GM19025 (cell line): ENCODE results near the gene SLAMF6.
A peak's percentile ranks its signal among the peaks of the same experiment; 100 is the strongest.
"Not testable (repeated sequence)": the region's sequence is repeated elsewhere in the genome, so short reads cannot be mapped to it uniquely, and the experiment has no call there.

ENCODE experiments used
- ATAC-seq: cut with Tn5 transposase; IDR thresholded peaks from one replicate; pipeline ENCODE4 v1.9.1; 2021; ENCODE audit warnings: mild to moderate bottlenecking, low read depth, moderate library complexity; ENCODE audit not compliant: unreplicated experiment

Gene SLAMF6

DNA sequence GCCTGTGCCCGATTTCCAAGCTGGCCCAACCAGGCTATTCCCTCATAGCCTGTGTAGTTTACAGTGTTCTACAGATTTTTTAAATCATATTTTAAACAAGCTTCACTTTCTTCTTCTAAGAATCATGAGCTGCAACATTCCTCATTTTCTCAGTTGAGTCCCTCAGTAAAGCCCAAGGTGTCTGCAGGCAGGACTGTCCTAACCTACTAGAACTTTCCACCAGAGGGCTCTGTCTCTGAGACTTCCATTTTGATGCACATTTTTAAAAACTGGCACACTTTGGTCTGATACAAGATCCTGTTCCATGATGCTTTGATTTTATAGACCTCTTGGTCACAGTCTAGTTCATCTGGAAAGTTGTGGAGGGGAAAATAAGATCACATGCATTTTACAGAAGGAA is 21.6 kb upstream of the SLAMF6 start:
- no peak for ATAC-seq

DNA sequence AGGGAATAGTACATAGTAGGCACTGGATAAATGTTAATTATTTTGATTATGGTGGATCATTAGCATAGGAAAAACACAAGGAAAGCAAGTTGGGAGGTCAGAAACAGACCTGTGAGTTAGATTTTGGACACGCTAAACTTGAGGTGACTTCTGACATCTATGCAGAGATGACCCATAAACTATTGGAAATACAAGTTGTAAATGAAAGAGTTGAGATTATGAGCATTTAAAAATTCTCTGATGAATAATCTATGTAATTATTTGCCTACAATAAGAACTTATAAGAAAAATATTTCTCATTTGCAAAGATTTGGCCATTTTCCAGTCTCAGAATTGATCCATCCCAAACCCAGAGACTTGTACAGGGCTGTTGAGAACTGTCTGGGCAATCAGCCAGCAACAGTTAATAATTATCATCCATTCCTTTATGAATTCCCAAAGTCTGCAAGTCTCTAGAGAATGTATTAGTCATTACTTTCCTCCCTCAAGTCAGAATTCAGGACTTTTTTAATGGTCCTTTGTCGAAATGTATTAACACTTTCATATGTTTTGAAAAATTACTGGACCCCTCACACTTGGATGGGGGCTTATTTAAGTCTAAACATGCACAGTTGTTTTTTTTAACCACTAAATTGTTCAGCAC is 19.4 kb upstream of the SLAMF6 start:
- no peak for ATAC-seq

DNA sequence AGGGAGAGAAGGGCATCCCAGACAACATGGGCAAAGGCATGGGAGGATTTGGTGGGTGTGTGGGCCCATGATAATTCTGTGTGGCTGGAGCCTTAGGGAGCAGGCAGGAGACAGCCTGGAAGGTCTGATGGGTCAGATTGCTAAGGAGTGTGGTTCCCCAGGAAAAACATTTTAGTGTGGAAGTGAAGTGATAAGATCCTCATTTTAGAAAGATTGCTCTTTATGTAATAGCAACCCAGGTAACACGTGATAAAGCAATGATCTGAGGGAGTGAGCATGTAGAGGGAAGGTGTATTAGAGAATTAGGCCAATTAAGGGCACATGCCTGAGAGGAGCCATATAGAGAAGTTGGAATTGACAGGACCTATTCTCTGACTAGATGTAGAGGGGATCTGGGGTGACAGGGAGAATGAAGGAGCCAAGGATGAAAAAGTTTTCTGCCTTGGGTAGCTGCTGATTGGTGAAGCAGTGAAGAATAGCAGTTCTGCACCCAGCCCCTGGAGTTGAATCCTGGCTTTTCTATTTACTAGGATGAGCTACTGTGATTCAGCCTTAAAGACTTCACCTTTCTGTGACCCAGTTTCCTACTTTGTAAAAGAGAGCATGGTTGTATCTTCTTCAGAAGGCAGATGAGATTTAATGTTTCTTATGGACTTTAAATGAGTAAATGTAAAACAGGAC is 18.7 kb upstream of the SLAMF6 start:
- ATAC-seq = no peak

GRCh38 chr1:160540859-160541233 is 17.8 kb upstream of the SLAMF6 start:
- ATAC-seq = no peak

GRCh38 chr1:160539990-160540858 is 17.2 kb upstream of the SLAMF6 start:
- peak; percentile 92 for ATAC-seq

GRCh38 chr1:160539684-160539989 is 16.6 kb upstream of the SLAMF6 start:
- ATAC-seq = no peak

DNA sequence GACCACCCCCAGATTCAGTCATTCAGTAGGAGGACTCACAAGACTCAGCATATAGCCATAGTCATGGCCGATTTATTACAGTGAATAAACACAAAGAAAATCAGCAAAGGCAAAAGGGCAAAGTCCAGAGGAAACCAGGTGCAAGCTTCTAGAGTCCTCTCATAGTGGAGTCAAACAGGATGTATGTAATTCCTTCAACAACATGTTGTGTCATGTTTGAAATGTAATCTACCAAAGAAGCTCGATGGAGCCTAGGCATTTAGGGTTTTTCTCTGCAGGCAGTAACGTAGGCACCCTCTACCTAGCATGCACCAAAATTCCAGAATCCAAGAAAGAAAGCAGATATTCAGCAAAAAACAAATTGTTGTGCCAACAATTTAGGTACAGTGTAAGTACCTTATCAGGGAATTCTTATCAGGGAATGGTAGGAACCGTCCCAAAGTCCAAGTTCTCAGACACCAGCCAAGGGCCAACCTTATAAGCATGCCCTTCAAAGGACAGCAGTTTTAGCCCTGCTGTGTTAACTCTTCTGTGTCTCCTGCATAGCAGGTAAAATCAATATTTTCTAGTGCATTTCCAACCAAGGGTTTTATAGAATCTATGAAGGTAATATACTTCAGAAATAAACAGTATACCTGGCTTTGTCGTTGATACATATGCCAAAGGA is 16.1 kb upstream of the SLAMF6 start:
- no peak for ATAC-seq

GRCh38 chr1:160537714-160538665 is 14.9 kb upstream of the SLAMF6 start:
- ATAC-seq = no peak

DNA sequence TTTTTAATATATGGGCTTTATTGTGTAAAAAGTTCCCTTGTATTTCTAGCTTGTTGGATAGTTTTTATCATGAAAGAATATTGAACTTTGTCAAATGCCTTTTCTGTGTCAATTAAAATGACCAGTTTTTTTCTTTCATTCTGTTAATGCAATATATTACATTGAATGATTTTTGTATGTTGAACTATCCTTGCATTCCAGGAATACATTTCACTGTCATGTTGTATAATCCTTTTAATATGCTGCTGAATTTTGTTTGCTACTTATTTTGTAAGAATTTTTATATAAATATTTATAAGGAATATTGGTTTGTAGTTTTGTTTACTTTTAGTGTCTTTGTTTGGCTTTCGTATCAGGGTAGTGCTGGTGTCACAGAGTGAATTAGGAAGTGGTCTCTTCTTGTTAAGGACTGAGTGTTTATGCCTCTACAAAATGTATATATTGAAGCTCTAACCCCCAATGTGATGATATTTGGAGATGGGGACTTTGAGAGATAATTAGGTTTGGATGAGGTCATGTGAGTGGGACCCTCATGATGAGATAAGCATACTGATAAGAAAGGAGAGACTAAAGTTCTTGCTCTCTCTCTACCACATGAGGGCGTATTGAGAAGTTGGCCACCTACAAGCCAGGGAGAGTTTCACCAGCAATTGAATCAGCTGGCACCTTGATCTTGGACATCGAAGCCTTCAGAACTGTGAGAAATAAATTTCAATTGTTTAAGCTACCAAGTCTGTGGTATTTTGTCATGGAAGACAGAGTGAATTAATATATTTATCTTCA is 12.0 kb upstream of the SLAMF6 start:
- ATAC-seq = no peak

- ATAC-seq = not testable (repeated sequence)
Observed at GRCh38 chr1:160532557-160532813, 9.4 kb upstream of the SLAMF6 start.

GRCh38 chr1:160531809-160532556 is 8.9 kb upstream of the SLAMF6 start:
- ATAC-seq = not testable (repeated sequence)

DNA sequence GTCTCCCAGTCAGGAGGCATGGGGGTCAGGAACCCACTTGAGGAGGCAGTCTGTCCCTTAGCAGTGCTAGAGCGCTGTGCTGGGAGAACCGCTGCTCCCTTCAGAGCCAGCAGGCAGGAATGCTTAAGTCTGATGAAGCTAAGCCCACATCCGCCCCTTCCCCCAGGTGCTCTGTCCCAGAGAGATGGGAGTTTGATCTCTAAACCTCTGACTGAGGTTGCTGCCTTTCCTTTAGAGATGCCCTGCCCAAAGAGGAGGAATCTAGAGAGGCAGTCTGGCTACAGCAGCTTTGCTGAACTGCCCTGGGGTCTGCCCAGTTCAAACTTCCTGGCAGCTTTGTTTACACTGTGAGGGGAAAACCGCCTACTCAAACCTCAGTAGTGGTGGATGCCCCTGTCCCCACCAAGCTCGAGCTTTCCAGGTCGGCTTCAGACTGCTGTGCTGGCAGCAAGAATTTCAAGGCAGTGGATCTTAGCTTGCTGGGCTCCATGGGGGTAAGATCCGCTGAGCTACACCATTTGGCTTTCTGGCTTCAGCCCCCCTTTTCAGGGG is 6.4 kb upstream of the SLAMF6 start:
- ATAC-seq = not testable (repeated sequence)

- ATAC-seq = not testable (repeated sequence)
Observed at GRCh38 chr1:160523789-160524188, 734 bp upstream of the SLAMF6 start.

DNA sequence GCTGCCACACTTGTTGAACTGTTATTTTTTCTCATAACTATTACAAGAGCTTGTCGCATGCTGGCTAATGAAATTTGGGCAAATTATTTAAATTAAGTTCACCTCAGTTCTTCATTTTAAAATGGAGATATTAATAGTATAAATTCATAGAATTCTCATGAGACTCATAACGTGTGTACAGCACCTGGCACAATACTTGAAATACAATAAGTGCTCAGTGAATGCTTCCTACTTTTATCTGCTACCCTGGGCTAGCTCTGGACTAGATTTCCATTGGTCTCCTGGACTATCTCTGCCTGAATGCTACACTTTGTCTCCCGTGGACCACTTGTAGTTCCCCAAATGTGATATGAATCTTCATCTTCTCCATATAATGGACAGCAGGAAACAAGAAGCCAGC is 919 bp downstream of the SLAMF6 start:
- no peak for ATAC-seq

GRCh38 chr1:160521554-160521953 is 1.5 kb downstream of the SLAMF6 start:
- no peak for ATAC-seq

DNA sequence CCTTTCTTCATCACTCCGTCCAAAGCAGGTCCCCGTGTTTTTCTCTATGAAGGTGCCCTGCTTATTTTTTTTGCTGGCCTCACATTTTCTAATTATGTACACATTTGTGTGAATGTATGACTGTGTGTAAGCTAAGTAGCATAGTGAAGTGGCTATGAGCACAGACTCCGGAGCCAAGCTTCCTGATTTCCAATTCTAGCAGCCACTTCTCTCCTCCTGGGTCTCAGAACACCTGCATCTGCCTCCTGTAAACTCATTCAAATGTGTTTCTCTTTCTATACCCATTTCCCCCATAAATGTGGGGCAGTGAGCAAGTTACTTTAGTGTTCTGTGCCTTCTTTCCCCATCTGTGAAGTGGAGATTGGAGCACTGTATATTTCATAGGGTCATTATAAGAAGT is 2.1 kb downstream of the SLAMF6 start:
- ATAC-seq = no peak

DNA sequence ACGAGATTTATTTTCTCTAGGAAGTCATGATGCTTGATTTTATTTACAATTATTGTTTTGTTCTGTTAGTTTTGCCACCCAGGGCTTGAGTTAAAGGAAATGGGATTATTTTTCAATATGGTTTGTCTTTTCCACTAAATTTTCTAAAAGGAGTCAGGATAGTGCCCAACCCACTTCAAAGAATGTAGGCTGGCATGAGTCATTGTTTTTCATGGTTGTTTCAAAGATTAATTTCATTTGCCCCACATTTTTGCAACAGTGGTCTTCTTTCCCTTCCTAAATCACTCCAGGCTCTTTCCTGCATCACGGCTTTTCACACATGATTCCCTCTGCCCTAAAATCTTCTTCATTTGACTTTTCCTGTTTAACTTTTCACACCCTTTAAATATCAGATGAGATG is 2.5 kb downstream of the SLAMF6 start:
- ATAC-seq = no peak

- no peak for ATAC-seq
Observed at GRCh38 chr1:160519642-160520435, 3.2 kb downstream of the SLAMF6 start.
